ENCODE results near the gene OMP.

Gene OMP

GRCh38 chr11:77065878-77066228, 36.8 kb upstream of the OMP start:
- TF ChIP-seq FOXM1 (IDR thresholded peaks at IDR 0.05; ENCODE audit: borderline replicate concordance, low read depth): no peak
- no peak for TF ChIP-seq REST (IDR thresholded peaks at IDR 0.05; ENCODE audit: low read depth)
- no peak for TF ChIP-seq ZBTB7A (IDR thresholded peaks at IDR 0.05; ENCODE audit: low read depth)
- TF ChIP-seq EGR1 (IDR thresholded peaks at IDR 0.05): no peak
- TF ChIP-seq TEAD4 (IDR thresholded peaks at IDR 0.05): no peak

GRCh38 chr11:77066229-77067042, 36.2 kb upstream of the OMP start, which contains the start of gene CAPN5:
Gene CAPN5, plus strand, starts transcription at chr11:77066971. Its CDS starts 17,916 bp downstream, at chr11:77084887.
- TF ChIP-seq CEBPB (IDR thresholded peaks at IDR 0.05) (no peak), YY1 (IDR thresholded peaks at IDR 0.05; ENCODE audit: low read depth) (no peak), EGR1 (IDR thresholded peaks at IDR 0.05) (no peak), TAF1 (IDR thresholded peaks at IDR 0.05; ENCODE audit: low read depth) (peak; percentile 13; the same call in 1 of the 2 replicates), EP300 (IDR thresholded peaks at IDR 0.05; ENCODE audit: borderline replicate concordance) (no peak), TCF12 (IDR thresholded peaks at IDR 0.05; ENCODE audit: low read depth) (no peak), USF1 (IDR thresholded peaks at IDR 0.05) (no peak), CREB1 (IDR thresholded peaks at IDR 0.05; ENCODE audit: low read depth) (no peak), NFIC (IDR thresholded peaks at IDR 0.05) (no peak), REST (IDR thresholded peaks at IDR 0.05; ENCODE audit: low read depth) (no peak), ZBTB7A (IDR thresholded peaks at IDR 0.05; ENCODE audit: low read depth) (peak; percentile 22; the same call in 1 of the 2 replicates), FOXM1 (IDR thresholded peaks at IDR 0.05; ENCODE audit: borderline replicate concordance, low read depth) (0 out of 2 replicates have a peak, but pooled peaks have one; percentile 17), RAD21 (IDR thresholded peaks at IDR 0.05; ENCODE audit: low read depth) (no peak), TEAD4 (IDR thresholded peaks at IDR 0.05) (no peak; the same call in 1 of the 2 replicates), MAX (IDR thresholded peaks at IDR 0.05) (no peak)

GRCh38 chr11:77067861-77068443, 34.7 kb upstream of the OMP start:
- TF ChIP-seq REST (IDR thresholded peaks at IDR 0.05; ENCODE audit: low read depth): no peak
- no peak for TF ChIP-seq RAD21 (IDR thresholded peaks at IDR 0.05; ENCODE audit: low read depth)
- no peak for TF ChIP-seq CEBPB (IDR thresholded peaks at IDR 0.05)
- TF ChIP-seq EP300 (IDR thresholded peaks at IDR 0.05; ENCODE audit: borderline replicate concordance): no peak
- no peak for TF ChIP-seq USF1 (IDR thresholded peaks at IDR 0.05)
- no peak for TF ChIP-seq TEAD4 (IDR thresholded peaks at IDR 0.05)
- no peak for TF ChIP-seq FOXM1 (IDR thresholded peaks at IDR 0.05; ENCODE audit: borderline replicate concordance, low read depth)
- no peak for TF ChIP-seq ZBTB7A (IDR thresholded peaks at IDR 0.05; ENCODE audit: low read depth)
- TF ChIP-seq MAX (IDR thresholded peaks at IDR 0.05): no peak
- TF ChIP-seq EGR1 (IDR thresholded peaks at IDR 0.05): no peak
- TF ChIP-seq NFIC (IDR thresholded peaks at IDR 0.05): no peak
- TF ChIP-seq TAF1 (IDR thresholded peaks at IDR 0.05; ENCODE audit: low read depth): no peak
- TF ChIP-seq CREB1 (IDR thresholded peaks at IDR 0.05; ENCODE audit: low read depth): no peak
- no peak for TF ChIP-seq YY1 (IDR thresholded peaks at IDR 0.05; ENCODE audit: low read depth)
- no peak for TF ChIP-seq TCF12 (IDR thresholded peaks at IDR 0.05; ENCODE audit: low read depth)

Measured in Ishikawa (cell line).